Stimulated activated CD8-positive, alpha-beta memory T cell treated with anti-CD3 and anti-CD28 coated beads, Interleukin-7, amount 100 ng/mL, for 24 hours (primary cell): ENCODE data around the gene MFSD6.
"Not testable (repeated sequence)": the region's sequence is repeated elsewhere in the genome, so short reads cannot be mapped to it uniquely, and the experiment has no call there.

Experiments
- DNase-seq: peaks from one replicate; pipeline ENCODE4 v3.0.0-alpha.2; 2020; ENCODE audit warnings: low read depth

The MFSD6 gene

DNA sequence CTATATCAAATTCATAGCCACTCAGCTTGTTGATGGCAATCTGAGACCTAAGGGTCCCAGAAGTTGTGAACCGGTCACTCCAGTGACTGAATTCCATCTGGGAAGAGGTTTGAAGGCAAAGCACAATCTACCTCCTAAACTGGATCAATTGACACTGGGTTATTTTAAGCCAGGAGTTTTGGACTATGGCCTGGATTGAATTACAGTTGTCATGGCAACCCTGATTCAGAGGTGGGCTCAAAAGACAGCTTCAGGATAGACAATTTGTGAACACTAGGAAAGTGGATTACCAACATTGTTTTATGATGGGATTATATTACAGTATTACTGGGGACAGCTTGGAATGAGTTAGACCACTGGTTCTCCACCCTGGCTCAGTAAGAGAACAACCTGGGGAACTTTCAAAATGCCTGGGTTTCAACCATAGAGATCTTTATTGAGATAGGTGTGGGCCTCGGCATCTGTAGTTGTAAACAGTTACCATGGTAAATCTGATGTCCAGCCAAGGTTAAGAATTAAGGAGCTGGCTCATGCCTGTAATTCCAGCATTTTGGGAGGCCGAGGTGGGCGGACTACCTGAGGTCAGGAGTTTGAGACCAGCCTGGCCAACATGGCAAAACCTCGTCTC, 58.8 kb downstream of the MFSD6 start:
- no peak for DNase-seq

DNA sequence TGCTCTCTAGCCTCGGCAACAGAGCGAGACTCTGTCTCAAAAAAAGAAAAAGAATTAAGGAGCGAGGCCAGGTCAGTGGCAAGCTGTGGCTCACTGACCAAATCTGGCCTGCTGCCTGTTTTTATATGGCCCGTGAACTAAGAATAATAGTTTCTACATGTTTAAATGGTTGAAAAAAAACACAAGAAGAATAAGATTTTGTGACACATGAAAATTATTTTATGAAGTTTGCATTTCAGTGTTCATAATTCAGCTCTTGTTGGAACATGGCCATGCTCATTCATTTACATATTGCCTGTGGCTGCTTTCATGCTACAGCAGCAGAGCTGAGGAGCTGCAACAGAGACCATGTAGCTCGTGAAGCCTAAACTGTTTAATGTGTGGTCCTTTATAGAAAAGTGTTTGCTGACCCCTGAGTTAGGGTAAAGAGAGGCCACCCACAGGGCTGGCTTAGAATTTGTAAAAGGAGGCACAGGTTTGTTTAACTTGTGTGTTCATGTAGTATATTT, 59.5 kb downstream of the MFSD6 start:
- no peak for DNase-seq

DNA sequence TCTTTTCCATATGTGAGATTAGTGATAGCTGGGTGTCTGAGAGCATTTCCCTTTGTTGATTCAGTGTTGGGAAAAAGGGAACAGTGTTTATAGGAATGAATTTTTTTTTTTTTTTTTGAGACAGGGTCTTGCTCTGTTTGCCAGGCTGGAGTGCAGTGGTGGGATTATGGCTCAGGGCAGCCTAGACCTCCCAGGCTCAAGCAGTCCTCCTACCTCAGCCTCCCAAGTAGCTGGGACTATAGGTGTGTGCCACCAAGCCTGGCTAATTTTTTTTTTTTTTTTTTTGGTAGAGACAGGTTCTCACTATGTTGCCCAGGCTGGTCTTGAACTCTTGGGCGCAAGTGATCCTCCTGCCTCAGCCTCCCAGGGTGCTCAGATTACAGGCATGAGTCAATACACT, 60.2 kb downstream of the MFSD6 start:
- DNase-seq, result not testable (repeated sequence)

DNA sequence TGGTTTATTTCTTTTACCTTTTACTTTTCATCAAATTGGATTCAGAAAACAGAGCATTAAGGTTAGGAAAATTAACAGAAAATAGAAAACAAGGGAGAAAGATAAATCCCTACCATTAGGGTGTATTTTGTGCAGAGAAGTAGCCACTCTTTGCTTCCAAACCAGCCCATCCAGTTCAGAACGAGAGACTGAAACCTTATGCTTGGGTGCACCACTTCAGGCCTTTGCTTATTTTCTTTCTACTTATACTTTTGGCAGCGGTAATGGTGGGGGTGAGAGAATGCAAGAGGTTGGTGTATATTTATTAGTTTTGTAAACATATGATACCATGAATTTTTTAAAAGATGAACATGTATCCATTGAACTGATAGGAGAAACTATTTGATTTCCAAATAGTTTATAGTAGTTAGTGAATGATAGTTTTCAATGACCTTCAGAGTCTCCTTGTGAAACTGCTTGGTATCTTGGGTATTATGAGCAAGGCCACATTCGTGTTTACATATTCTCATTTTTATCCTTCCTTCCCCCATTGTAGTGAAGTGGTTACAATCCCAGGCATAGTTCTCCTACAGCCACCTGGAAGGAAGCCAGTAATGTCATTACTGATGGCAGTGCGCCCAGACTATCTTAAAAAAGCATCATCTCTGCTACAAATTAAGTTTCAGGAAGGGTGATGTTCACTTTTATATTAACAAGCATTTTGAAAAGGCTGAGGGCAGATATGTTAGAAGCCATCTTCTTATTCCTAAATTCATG, 60.8 kb downstream of the MFSD6 start:
- DNase-seq, result no peak

DNA sequence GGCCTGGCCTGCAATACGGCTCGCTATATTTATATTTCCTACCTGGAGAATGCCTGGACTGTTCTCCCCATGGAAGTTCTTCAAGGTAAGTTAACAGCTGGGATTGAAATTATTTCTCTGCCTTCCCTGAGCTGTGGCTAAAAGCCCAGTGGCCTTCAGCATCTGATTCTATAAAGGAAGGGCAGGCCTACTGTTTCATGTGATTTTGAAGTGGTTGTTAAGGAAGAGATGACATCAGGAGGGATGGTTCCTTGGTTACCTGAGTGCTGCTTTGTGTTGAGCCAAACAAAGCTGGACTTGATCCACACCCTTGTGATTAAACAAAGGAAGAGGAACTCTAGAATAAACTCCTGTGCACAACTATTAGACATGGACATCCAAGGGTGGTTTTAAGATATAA, 61.6 kb downstream of the MFSD6 start:
- no peak for DNase-seq

DNA sequence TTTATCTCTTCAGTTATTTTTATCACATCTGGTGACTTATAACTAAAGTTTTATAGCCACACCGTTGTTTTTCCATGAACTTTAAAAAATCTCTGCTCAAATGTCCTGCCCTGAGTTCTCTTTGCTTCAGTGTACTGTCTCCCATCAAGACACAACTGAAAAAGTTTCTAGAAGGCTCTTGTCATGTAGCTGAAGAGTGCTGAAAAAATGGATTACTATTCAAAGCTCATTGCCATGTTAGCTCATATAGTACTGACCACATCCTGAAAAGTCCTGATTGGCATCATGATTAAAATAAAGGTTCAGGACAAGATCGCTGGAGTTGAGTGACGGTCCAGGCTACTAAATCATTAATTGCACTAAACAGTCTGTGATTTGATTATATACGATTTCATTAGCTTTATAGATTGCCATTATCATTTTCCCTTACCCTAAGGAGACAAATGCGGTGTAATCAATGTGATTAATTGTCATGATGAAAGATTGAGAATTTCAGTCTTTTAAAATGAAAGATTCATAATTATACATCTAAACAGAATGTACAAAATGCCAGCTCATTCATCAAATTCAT, 62.2 kb downstream of the MFSD6 start:
- no peak for DNase-seq

DNA sequence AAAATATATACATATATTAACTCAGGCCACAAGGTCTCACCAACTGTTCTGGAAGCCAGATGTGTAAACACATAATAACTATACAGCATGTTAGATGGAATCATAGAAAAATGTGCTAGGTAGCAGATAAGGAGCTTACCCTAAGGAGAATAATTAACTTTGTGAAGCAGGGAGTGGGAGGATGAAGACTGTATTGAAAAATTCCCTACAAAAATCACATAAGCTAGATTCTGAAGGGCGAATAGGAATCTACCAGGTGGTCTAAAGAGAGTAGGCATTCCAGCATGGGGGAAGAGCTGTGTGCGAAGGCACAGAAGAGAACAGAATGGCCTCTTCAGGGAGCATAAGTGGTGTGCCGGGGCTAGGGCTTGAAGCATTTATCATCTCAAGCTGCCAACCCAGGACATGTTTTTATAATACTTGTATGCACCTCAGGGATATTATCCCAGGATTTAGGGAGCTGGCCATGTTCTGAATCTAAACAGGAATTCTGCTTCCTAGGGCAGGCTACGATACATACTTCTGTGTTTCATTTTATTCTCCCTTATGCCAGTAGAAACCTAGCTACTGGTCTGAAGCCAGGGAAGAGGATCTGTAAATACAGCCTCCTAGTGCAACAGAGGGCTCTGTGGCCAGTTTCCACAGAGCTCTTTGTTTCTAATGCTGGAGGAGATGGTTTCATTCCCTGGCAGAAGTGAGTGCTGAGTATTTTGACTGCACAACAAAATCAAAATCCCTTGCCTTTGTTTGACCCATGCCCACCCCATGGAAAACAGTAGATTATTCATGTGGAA, 69.7 kb downstream of the MFSD6 start:
- no peak for DNase-seq

DNA sequence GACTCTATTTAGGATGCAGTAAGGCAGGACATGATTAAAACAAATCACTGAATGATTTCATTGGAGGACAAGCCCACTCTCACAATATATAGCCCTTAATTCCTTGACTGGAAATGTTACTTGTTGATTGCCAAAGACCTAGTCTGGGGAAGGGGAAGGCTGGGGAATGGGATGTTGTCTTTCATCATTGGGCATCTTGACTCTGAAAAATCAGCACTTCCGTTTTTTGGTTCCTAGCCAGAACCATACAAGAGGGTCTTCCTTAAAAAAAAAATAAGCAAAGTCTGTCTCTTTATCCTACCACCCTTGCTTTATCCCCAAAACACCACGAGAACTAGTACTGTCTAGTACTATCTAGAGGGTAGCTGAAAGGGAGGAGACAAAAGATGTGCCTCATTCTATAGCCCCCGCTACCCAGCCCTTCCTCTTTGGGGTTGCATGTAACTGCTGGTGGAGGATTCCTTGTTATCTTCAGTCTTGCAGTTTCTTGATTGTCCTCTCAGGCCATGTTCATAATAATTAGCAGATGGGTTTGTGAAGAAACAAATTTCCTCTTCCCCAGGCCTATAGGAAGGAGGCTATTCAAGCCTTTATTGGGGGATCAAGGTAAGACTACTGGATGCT, 70.5 kb downstream of the MFSD6 start:
- DNase-seq, result no peak

DNA sequence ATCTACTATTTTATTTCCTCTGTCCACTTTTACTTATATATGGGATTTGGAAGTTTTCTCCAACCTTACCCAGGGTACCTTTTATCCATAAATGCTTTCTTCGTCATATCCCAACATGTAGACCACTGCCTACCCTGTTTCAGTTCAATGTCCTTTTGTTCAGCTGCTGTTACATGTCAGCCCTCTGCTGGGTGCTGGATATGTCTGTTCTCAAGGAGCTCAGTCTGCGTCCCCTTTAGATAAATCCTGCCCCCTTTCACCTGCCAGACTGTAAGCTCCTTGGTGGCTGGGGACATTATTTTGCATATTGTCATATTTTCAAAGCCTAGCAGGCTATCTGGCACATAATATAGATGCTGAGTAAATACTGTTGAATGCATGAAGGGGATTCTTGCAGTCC, 73.2 kb downstream of the MFSD6 start:
- no peak for DNase-seq

DNA sequence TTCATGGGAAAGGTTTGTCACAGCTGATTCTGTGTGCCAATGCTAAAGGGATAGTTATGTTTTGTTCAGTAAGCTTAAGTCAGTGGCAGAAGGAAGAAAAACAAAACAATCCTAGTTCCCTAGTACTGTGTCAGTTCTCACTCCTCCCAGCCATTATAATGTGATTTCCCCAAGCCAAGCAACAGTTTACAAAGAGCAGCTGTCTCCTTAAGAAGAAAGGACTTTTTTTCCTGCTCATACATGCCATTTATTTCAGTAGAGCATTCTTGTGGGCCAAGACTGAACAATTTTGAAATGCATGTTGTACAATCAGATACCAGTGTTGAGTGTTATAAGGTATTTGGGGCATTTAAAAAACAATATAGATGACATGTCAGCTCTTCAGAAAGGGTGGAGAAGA, 74.3 kb downstream of the MFSD6 start:
- DNase-seq, result no peak

DNA sequence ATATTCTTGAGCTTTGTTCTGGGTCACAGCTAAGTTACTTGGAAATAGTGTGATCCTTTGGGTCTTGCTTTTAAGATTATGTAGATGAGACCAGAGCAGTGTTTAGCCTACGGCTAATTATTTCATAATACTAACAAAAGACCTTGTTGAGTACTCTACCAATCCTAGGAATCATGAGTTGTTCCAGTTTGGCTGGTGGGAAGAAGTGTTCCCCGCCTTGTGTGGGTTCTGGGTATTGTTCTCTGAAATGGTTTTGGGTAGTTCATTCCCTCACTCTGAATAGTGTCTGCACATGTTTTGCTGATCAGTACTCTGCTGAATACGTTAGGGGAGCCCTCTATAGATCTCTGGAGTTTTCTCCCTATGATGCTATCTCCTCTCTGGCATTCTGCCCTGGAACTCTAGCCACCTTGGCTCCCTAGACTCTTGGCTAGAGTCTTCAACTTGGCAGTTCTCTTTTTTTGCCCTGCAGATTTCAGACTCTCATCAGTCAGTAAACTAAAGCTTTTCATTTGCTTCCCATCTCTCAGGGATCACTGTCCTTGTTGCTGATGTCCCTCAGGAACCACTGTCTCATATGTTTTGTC, 78.0 kb downstream of the MFSD6 start:
- DNase-seq, result no peak

DNA sequence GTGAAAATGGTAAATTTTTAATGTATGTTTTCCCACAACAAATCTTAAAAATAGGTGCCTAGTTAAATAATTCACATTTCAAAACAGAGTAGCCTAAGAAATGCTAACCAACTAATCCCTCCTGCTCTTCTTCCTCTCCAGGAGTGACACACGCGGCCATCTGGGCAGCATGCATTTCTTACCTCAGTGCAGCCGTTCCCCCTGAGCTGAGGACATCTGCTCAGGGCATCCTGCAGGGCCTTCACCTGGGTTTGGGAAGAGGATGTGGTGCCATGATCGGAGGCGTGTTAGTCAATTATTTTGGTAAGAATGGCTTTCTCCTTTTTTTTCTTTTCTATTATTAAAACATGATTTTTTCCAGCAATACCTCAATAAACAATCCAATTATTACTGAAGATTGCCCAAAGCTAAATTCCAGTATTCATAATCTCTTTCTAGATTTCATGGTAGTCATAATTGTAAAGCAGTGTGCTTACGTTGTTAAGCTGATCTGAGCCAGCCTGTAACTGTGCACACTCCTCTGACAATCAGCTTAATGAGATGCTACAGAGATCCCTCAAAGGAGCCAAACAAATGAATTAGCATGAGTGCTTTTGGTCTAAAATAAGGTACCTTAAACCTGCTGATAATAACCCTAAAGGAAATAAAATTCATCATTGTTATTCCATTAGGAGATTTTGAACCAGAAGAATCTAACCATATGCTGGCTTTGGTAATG, 80.5 kb downstream of the MFSD6 start:
- no peak for DNase-seq

DNA sequence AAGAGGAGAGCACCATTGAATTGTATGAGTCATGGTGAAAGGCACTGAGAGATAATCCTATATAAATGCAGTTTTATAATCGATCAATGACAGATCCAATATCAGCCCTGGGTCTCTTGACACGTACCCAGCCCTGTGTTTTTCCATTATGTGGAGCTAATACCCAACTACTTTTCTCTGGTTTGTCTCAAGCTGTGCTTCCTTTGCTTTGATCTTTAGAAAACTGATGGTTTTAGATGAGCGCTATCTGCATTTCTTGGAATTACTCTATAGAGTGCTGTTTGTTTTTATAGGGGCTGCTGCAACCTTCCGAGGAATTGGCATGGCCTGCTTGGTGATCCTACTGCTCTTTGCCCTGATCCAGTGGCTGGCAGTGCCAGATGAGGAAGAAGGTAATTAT, 81.3 kb downstream of the MFSD6 start:
- DNase-seq, result no peak

DNA sequence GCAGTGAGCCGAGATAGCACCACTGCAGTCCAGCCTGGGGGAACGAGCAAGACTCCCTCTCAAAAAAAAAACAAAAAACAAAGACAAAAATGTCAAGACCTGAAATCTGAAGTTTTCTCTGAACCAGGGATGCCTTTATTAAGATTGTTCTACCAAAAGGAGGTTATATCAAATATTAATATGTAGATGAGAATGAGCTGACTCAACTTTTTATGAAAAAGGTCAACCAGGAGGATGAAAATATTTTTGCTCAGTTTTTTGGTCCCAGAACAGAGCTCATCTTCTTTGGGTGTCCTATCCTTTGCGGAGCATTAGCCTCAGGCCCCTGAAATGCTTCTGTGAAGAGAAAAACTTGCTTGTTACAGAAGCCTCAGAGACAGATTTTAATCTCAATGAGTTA, 82.3 kb downstream of the MFSD6 start:
- DNase-seq, result no peak

DNA sequence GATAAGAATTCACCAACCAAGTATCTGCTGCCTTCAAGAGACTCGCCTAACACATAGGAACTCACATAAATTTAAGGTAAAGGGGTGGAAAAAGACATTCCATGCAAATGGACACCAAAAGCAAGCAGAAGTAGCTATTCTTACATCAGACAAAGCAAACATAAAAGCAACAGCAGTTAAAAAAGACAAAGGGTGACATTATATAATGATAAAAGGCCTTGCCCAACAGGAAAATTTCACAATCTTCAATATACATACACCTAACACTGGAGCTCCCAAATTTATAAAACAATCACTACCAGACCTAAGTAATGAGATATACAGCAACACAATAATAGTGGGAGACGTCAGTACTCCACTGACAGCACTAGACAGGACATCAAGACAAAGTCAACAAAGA, 84.9 kb downstream of the MFSD6 start:
- no peak for DNase-seq

DNA sequence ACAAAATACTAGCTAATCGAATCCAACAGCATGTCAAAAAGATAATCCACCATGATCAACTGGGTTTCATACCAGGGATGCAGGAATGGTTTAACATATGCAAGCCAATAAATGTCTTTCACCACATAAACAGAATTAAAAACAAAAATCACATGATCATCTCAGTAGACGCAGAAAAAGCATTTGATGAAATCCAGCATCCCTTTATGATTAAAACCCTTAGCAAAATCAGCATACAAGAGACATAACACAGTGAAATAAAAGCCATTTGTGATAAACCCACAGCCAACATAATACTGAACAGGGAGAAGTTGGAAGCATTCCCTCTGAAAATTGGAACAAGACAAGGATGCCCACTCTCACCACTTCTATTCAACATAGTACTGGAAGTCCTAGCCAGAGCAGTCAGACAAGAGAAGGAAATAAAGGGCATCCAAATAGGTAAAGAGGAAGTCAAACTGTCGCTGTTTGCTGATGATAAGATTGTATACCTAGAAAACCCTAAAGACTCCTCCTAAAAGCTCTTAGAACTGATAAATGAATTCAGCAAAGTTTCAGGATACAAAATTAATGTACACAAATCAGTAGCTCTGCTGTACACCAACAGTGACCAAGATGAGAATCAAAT, 86.6 kb downstream of the MFSD6 start:
- DNase-seq, result not testable (repeated sequence)

DNA sequence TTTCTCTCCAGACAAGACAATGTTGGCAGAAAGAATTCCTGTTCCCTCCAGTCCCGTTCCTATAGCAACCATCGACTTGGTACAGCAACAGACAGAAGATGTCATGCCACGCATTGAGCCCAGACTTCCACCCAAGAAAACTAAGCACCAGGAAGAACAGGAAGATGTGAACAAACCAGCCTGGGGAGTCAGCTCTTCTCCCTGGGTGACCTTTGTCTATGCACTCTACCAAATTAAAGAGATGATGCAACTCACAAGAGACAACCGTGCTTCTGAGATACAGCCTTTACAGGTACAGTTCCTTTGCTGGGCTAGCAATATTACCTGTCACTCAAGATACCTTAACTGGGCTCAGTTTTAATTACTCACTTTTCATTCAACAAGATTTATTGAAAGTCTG, 89.3 kb downstream of the MFSD6 start:
- no peak for DNase-seq

DNA sequence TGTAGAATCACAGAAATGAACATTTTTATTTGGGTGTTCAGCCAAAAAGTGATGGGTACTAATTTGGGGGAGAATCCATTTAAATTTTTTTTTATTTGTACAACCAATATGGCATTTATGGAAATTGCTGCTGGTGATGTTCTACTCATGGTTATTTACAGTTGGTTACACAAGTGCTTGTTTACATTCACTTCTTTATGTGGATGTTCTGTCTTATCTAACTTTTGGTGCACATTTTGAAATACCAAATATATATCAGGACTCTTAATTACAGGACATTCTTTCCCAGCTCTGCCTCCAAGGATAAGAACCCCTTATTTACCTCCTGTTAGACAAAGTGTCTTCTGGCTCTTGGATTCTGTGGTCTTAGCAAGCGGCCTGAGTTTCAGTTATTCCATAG, 91.1 kb downstream of the MFSD6 start:
- DNase-seq, result no peak

DNA sequence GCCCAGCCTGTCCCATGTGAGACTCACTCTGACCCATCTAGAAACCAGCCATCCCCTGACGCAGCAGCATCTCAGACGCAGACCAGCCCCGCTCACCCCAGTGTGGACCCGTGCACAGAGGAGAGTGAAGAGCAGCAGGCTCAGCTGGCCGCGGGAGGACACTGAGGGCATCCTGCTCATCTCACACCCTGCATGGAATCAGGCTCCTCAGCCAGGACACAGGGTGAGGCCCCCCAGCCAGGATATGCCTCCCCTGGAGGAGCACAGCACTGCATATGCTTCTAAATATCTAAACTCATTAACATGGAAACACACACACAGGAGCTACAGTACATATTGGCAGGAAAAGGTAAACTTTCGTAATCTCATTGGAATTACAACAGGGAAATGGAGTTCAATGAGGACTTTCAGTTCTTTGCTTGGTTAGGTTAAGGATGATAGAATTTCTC, 91.9 kb downstream of the MFSD6 start:
- no peak for DNase-seq

DNA sequence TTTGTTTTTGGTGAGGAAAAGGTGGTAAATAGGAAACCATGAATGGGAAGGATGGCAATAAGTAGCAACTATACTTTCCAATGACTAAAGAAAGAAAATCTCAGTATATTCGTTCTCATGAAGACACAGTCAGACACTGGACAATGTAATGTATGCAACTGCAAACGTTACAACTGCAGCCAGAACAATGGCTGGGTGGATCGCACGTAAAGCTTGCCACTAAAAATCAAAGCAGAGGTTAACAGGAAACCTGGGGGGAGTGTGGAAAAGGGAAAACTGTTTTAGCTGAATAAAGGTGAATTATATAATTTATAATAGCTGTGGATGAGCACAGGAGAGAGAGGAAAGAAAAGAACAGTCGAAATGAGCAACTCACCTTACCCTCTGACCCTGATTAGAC, 93.1 kb downstream of the MFSD6 start:
- DNase-seq, result no peak
